HG03469 (cell line): ENCODE results near the gene CDHR2.

ENCODE experiments used
- ATAC-seq: cut with Tn5 transposase; IDR thresholded peaks from one replicate; pipeline ENCODE4 v1.9.1; 2021; ENCODE audit warnings: mild to moderate bottlenecking, moderate library complexity, moderate number of reproducible peaks; ENCODE audit not compliant: unreplicated experiment

CDHR2 gene, protein sequence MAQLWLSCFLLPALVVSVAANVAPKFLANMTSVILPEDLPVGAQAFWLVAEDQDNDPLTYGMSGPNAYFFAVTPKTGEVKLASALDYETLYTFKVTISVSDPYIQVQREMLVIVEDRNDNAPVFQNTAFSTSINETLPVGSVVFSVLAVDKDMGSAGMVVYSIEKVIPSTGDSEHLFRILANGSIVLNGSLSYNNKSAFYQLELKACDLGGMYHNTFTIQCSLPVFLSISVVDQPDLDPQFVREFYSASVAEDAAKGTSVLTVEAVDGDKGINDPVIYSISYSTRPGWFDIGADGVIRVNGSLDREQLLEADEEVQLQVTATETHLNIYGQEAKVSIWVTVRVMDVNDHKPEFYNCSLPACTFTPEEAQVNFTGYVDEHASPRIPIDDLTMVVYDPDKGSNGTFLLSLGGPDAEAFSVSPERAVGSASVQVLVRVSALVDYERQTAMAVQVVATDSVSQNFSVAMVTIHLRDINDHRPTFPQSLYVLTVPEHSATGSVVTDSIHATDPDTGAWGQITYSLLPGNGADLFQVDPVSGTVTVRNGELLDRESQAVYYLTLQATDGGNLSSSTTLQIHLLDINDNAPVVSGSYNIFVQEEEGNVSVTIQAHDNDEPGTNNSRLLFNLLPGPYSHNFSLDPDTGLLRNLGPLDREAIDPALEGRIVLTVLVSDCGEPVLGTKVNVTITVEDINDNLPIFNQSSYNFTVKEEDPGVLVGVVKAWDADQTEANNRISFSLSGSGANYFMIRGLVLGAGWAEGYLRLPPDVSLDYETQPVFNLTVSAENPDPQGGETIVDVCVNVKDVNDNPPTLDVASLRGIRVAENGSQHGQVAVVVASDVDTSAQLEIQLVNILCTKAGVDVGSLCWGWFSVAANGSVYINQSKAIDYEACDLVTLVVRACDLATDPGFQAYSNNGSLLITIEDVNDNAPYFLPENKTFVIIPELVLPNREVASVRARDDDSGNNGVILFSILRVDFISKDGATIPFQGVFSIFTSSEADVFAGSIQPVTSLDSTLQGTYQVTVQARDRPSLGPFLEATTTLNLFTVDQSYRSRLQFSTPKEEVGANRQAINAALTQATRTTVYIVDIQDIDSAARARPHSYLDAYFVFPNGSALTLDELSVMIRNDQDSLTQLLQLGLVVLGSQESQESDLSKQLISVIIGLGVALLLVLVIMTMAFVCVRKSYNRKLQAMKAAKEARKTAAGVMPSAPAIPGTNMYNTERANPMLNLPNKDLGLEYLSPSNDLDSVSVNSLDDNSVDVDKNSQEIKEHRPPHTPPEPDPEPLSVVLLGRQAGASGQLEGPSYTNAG (N-terminal part only)

GRCh38 chr5:176548967-176549444 is at the start of gene CDHR2:
CDHR2 (plus strand) TSS chr5:176549342; CDS start chr5:176565353, 16,011 bp downstream.
- no peak for ATAC-seq

- ATAC-seq: no peak
Measured at GRCh38 chr5:176500511-176500910, 48.6 kb upstream of the CDHR2 start.

DNA sequence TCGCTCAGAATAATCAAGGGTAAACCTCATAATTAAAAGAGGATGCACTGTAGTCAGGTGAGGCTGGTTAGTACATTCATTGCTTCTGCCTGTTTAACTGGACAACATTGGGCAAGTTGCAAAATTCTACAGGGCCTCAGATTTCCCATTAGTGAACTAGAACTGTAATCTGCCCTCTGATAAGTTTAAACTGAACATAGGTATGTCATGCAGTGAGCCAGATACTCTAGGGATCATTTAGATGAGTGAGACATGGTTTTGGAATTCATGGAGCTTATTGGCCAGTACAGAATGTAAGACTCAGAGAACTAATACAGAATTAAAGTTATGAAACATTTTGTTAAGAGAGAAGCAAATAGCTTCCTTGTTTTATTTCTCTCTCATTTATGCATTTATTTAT is 47.8 kb upstream of the CDHR2 start:
- no peak for ATAC-seq

DNA sequence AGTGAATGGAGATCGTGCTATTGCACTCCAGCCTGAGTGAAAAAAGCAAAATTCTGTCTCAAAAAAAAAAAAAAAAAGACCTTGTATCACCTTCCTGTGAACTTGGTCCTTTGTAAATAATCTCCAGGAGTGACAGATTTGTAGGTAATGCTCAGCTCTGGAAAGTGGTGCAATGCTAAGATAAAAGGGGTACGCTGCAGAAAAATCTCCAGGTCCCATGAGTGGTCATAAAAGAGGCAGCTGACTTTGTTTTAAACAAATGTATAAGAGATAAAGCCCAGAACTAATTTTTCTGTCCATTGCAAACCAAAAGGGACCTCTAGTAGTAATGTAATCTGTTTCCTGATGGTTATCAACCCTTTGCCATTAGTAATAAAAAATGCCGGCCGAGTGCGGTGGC is 45.6 kb upstream of the CDHR2 start:
- ATAC-seq: no peak

GRCh38 chr5:176507911-176508310 is 41.2 kb upstream of the CDHR2 start:
- no peak for ATAC-seq

DNA sequence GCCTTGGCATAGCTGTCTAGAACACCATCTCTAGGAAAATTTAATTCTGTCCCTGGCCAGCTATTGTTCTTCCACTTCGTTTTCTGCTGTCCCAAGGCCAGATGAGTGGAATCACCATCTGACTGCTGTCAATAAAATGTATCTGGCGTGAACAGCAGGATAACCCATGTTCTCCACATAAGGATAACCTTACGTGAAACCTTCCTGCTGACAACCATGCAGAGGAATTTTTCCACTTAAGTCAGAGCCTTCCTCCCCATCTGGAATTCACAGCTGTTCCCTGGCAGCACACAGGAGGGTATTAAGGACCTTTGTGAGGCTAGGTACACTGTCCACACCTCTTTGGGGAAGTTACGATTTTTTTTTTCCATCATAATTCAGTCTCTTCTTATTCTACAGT is 40.5 kb upstream of the CDHR2 start:
- no peak for ATAC-seq

- ATAC-seq: no peak
Measured at GRCh38 chr5:176513788-176514187, 35.4 kb upstream of the CDHR2 start.

GRCh38 chr5:176514244-176514950 is 34.7 kb upstream of the CDHR2 start:
- no peak for ATAC-seq

DNA sequence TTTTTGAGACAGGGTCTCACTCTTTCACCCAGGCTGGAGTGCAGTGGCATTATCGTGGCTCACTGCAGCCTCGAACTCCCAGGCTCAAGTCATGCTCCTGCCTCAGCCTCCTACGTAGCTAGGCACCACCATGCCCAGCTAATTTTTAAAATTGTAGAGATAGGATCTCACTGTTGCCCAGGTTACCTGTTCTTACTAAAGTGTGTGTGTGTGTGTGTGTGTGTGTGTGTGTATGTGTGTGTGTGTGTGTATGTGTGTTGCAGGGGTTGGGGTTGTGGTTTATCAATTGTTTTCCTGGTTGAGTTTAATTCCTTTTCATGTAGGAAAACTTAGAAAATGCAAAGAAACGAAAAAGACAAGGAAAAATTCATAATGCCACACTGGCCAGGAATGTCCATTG is 33.7 kb upstream of the CDHR2 start:
- no peak for ATAC-seq

GRCh38 chr5:176517053-176517661 is 32.0 kb upstream of the CDHR2 start:
- no peak for ATAC-seq

DNA sequence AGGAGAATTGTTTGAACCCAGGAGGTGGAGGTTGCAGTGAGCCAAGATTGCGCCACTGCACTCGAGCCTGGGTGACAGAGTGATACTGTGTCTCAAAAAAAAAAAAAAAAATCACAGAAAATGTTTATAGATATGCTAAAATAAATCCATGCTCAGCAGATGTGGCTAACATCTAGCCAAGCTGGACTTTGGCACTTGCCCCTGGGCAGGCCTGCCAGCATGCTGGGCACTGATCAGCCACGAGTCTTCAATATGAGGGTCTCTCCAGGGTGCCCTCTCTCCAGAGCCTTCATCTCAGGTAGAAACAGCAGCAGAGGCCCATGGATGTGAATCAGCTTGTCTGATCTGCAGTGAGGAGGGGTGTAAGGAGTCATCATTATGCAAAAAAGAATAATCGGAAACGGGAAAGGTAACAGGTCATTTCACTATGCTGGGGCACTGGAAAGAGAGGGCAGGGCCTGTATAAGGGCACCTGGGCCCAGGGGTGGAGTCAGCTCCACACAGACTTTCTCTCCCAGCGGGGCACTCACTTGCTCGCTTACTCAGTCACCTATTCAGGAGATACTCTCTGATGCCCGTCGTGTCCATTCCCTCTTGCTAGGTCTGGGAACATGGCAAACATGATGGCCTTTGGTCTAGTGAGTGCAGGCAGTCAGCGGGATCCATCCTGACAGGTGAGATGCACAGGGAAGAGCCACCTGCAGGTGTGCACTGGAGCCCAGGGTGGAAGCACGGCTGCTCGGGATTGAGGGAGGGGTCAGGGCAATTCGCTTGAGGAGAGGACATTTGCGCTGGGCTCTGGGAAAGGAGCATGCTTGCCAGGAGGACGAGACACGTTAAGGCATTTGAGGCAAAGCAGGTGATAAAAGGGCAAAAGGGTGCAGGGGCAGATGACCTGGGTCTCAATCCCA is 29.1 kb upstream of the CDHR2 start:
- no peak for ATAC-seq

- ATAC-seq: no peak
Measured at GRCh38 chr5:176521286-176521685, 27.9 kb upstream of the CDHR2 start.

GRCh38 chr5:176521699-176522263 is 27.4 kb upstream of the CDHR2 start:
- no peak for ATAC-seq

DNA sequence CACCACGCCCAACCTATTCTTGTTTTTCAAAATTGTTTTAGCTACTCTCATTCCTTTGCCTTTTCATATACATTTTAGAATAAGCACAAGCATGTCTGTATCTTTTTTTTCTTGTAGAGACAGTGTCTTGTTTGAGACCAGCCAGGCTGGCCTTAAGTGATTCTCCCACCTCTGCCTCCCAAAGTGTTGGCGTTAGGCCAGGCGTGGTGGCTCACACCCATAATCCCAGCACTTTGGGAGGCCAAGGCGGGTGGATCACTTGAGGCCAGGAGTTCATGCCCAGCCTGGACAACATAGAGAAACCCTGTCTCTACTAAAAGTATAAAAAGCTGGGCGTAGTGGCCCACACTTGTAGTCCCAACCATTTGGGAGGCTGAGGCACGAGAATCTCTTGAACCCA is 25.0 kb upstream of the CDHR2 start:
- ATAC-seq: no peak

GRCh38 chr5:176524987-176525386 is 24.2 kb upstream of the CDHR2 start:
- no peak for ATAC-seq

DNA sequence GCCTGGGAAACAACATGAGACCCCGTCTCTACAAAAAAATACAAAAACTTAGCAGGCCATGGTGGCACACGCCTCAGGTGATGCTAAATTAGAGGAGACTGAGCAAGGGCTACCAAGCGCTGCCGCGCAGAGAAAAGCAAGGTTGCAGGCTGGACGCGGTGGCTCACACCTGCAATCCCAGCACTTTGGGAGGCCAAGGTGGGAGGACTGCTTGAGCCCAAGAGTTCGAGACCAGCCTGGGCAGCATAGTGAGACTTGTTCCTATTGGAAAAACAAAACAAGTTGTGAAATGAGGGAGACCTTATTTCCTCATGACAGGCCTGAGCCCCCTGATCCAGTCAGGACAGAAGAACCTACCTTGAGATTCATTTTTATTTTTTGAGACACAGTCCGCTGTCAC is 23.5 kb upstream of the CDHR2 start:
- no peak for ATAC-seq

- ATAC-seq: no peak
Measured at GRCh38 chr5:176526462-176526861, 22.7 kb upstream of the CDHR2 start.
